SJCRH30 (cell line): ENCODE data around the gene MYH15. TPM values are rescaled to one million over a fixed set of nuclear protein-coding genes. Genes with fewer than 3 reads are reported as not detected.

Experiments
- DNase-seq, 2 experiments: peaks; one replicate each; pipeline ENCODE4 v3.0.0-alpha.2; 2015 to 2020
- H3K27ac ChIP-seq: fragments of 250-450 bp; sonication (Bioruptor Pico); 2 replicates; pipeline ENCODE4 v1.5.1; 2020; ENCODE audit warnings: mild to moderate bottlenecking, moderate library complexity
- H3K27me3 ChIP-seq: fragments of 250-450 bp; sonication (Bioruptor Pico); 2 replicates; pipeline ENCODE4 v1.5.1; 2020; ENCODE audit warnings: mild to moderate bottlenecking, moderate library complexity
- H3K36me3 ChIP-seq: fragments of 250-450 bp; sonication (Bioruptor Pico); 2 replicates; pipeline ENCODE4 v1.5.1; 2020; ENCODE audit warnings: mild to moderate bottlenecking, moderate library complexity
- H3K4me1 ChIP-seq: fragments of 250-450 bp; sonication (Bioruptor Pico); 2 replicates; pipeline ENCODE4 v1.5.1; 2020; ENCODE audit warnings: mild to moderate bottlenecking, moderate library complexity
- H3K4me3 ChIP-seq: fragments of 250-450 bp; sonication (Bioruptor Pico); 2 replicates; pipeline ENCODE4 v1.5.1; 2020; ENCODE audit warnings: mild to moderate bottlenecking, moderate library complexity
- H3K9me3 ChIP-seq: fragments of 250-450 bp; sonication (Bioruptor Pico); replicated peaks from 2 replicates; pipeline ENCODE4 v1.5.1; 2020; ENCODE audit warnings: mild to moderate bottlenecking, moderate library complexity
- total RNA-seq: library from RNA; depleted of rRNA; stranded (reverse); fragments of >200 nt; shearing (Covaris generic); gene quantifications from 2 replicates; pipeline ENCODE4 v1.2.3, GENCODE V29; 2014; rRNA removed

MYH15 gene
- total RNA-seq, 1 experiment from 2014 or later: 0.14 TPM

GRCh38 chr3:108342837-108343486 lies 167.4 kb downstream of the MYH15 start:
- Histone ChIP-seq H3K36me3 (no peaks in the 10 kb centered on the region), H3K9me3 (no peaks in the 10 kb centered on the region), H3K4me3 (no peak overlapping the region), H3K4me1 (peaks cover 12% of the 10 kb centered on the region), H3K27ac (no peak overlapping the region), H3K27me3 (no peaks in the 10 kb centered on the region)
- DNase-seq: no peak

GRCh38 chr3:108341911-108342310 lies 168.5 kb downstream of the MYH15 start:
- Histone ChIP-seq H3K36me3 (no peaks in the 10 kb centered on the region), H3K4me1 (peaks cover 12% of the 10 kb centered on the region), H3K27ac (no peak overlapping the region), H3K27me3 (no peaks in the 10 kb centered on the region), H3K4me3 (no peak overlapping the region), H3K9me3 (no peaks in the 10 kb centered on the region)
- no peak for DNase-seq

GRCh38 chr3:108338901-108339545 lies 171.4 kb downstream of the MYH15 start:
- H3K36me3 ChIP-seq: no peaks in the 10 kb centered on the region
- H3K4me1 ChIP-seq: no peaks in the 10 kb centered on the region
- no peaks in the 10 kb centered on the region for H3K9me3 ChIP-seq
- H3K27me3 ChIP-seq: no peaks in the 10 kb centered on the region
- no peak for DNase-seq
- H3K4me3 ChIP-seq: no peak overlapping the region
- H3K27ac ChIP-seq: no peak overlapping the region

- DNase-seq: no peak
- H3K27ac ChIP-seq: no peak overlapping the region
- no peaks in the 10 kb centered on the region for H3K27me3 ChIP-seq
- no peaks in the 10 kb centered on the region for H3K36me3 ChIP-seq
- no peaks in the 10 kb centered on the region for H3K4me1 ChIP-seq
- H3K9me3 ChIP-seq: no peaks in the 10 kb centered on the region
- H3K4me3 ChIP-seq: no peak overlapping the region
Observed at GRCh38 chr3:108334701-108335100, 175.7 kb downstream of the MYH15 start.

DNA sequence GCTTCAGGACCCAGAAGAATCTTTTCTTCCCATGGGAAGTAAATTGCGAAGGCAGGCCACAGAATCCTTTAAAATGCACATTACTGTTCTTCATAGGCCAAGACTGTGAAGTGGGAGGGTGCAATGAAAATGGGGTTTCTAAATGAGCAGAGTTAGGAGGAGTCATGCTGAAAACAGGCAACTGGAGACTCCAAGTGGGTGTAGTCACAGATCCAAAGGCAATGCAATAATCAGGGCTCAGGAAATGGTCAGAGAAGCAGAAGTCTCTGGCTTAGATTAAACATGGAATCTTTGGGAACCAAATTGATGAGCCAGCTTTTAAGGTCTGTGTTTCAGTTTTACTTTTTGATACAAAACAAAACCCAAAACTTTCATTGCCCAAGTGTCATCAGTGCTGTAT lies 176.4 kb downstream of the MYH15 start:
- Histone ChIP-seq H3K4me3 (no peak overlapping the region), H3K27ac (no peak overlapping the region), H3K4me1 (no peaks in the 10 kb centered on the region), H3K27me3 (no peaks in the 10 kb centered on the region), H3K36me3 (no peaks in the 10 kb centered on the region), H3K9me3 (no peaks in the 10 kb centered on the region)
- no peak for DNase-seq

DNA sequence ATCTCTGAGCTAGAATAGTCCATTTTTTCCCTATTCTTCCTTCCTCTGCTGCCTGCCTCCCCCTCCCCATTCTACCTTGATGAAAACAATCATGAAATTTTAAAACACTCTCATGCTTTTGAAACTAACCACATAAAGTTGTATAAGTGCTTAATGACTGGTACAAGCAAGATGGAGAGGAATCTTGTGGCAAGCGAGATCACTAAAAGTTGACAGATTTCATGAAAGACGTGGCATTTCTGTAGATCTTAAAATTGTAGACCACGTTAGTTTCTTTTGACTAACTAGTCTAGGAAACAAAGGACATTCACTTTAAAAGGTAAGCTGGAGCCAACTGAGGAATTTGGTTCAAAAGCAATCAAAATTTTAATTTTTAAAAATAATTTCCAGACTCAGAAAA lies 178.6 kb downstream of the MYH15 start:
- Histone ChIP-seq H3K27me3 (no peaks in the 10 kb centered on the region), H3K36me3 (no peaks in the 10 kb centered on the region), H3K27ac (no peak overlapping the region), H3K4me1 (no peaks in the 10 kb centered on the region), H3K9me3 (no peaks in the 10 kb centered on the region), H3K4me3 (no peak overlapping the region)
- no peak for DNase-seq

Other genes with a start within 250 kb of the MYH15 start
- not detected in 2 replicates for gene HHLA2, start 214.0 kb downstream of the MYH15 start, total RNA-seq
- 105 and 129 TPM in 2 replicates for gene CIP2A, start 78.8 kb upstream of the MYH15 start, total RNA-seq
- gene DZIP3, start 79.1 kb upstream of the MYH15 start, total RNA-seq: 42.8 and 46.7 TPM in 2 replicates
- gene RETNLB, start 246.8 kb upstream of the MYH15 start, total RNA-seq: not detected in 2 replicates